NCI-H526 (cell line): ENCODE results near the gene RPS14.
A peak's percentile ranks its signal among the peaks of the same experiment; 100 is the strongest.
"Not testable (repeated sequence)": the region's sequence is repeated elsewhere in the genome, so short reads cannot be mapped to it uniquely, and the experiment has no call there.

ENCODE experiments used
- DNase-seq, 2 experiments: peaks; one replicate each; lab custom pipeline; 2025; lab: John Stamatoyannopoulos, UW

RPS14 gene

DNA sequence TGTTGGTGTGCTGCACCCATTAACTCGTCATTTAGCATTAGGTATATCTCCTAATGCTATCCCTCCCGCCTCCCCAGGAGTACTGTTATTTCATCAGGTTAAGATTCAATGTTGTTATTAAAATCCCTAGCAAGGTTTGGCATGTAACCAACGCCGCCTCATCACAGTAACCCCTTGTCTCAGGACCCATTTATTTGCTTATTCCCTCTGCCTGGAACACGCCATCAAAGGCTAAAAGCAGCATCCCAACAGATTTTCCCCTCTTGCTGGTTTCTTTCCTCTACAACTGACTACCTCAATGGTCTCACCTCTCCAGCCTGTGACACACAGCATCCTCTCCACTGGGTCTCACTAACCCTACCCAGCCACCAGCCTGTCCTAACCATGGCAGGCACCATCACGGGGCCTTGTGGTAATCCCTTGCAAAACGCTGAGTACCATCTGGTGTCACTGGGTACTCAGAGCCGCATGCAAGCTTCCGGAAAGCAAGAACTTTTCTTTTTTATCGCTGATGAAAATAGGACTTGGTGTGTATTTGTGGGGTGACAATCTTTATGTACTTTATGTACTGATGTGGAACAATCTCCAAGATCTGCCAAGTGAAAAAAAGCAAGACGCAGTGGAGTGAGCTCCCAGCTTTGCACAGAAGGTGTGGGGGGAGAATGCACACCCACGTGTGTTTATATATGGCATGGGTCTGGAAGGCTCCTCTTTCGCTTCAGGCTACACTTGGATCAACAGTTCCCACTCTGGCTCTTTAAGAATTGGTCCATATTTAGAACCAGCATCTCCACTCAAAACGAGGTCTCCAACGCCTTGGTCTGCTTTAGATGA is 6.1 kb downstream of the RPS14 start:
- no peak for DNase-seq

DNA sequence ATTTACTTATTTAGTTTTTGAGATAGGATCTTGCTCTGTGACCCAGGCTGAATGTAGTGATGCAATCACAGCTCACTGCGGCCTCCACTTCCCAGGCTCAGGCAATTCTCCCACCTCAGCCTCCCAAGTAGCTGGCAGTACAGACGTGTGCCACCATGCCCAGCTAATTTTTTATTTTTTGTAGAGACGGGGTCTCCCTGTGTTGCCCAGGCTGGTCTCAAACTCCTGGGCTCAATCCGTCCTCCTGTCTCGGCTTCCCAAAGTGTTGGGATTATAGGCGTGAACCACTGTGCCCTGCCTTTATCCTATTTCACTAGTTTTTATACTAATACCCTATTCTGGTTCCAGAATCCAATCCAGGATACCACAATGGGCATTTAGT is 6.8 kb downstream of the RPS14 start:
- DNase-seq: no peak

DNA sequence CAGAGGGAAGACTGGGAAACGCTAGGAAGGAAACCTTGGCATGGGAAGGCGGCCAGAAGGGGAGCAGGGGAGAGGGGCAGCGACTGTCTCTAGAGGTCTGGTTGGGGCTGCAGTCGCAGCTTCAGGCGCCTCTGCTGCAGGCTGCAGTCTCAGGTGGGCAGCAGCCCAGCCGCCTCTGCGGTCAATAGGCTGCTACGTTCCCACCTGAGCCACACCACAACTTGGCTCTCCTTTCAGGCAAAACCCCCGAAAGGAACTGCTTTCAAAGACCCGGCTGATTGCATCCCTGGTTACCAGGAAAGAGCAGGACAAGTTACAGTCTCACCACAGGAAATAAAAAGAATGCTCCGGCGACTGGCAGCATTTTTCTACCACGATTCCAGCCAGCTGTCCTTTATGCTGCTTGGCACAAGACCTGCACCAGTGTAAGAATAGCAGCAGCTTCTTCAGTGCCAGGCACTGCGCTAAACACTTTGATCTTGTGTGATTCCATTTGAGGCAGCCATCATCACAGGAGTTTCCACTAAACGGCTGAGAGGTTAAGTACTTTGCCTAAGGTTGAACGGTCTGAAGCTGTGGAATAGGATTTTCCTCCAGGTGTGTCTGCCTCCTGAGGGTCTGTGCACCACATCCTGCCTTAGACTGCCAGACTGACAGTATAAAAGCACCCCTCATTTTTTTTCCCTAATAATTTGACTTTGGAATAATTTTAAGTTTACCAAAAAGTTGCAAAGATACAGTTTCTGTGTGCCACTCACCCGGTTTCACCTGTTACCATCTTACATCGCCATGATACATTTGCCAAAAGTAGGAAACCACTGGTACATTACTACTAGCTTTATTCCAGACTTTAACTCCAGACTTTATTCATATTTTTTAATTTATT is 7.5 kb downstream of the RPS14 start:
- no peak for DNase-seq

DNA sequence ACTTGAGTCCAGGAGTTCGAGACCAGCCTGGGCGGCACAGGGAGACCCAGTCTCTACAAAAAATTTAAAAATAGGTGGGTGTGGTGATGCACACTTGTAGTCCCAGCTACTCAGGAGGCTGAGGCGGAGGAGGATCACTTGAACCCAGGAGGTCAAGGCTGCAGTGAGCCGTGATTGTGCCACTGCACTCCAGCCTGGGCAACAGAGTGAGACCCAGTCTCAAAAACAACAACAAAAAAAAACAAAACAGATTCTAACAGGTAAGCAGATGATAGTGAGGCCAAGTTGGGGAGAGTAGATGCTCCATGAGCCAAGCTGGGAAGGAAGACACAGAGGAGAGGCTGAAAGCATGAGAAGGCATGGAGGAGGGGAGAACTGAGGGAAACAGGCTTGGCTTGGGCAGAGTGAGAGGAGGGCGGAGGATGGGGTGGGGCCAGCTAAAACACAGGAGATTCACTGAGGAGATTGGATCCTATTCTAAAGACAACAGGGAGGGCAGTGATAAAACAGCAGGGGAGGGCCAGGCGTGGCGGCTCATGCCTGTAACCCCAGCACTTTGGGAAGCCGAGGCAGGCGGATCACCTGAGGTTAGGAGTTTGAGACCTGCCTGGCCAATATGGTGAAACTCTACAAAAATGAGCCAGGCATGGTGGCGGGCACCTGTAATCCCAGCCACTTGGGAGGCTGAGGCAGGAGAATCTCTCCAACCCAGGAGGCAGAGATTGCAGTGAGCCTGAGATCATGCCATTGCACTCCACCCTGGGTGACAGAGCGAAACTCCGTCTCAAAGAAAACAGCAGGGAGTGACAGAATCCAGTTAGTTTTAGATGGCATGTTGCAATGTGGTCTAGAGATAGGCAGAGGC is 8.4 kb downstream of the RPS14 start:
- DNase-seq: no peak

DNA sequence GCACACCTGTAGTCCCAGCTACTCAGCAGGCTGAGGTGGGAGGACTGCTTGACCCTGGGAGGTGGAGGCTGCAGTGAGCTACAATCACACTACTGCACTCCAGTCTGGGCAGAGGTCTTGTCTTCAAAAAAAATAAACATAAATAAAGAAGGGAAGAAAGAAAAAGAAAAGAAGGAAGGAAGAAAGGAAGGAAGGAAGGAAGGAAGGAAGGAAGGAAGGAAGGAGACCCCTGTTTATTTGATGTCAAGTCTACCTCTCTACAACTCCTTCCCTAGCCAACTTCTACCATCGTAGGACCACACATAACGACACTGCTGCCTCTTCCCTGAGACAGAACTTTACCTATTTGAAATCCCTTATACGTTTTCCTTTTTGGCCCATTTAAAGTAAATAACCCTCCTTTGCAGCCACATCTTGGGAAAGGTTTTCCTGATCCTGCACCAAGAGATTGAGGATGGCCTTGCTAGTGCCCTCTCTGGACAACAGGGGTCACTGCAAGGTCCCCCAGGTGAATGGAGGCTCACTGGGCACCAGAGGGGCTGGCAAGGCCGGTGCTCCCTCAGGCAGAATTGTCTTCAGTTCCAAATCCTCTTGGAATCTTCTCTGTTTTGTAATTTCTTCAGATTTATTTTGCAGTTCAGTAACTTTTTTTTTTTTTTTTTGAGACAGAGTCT is 10.5 kb downstream of the RPS14 start:
- peak in 1 of 2 experiments; percentile 44 for DNase-seq

DNA sequence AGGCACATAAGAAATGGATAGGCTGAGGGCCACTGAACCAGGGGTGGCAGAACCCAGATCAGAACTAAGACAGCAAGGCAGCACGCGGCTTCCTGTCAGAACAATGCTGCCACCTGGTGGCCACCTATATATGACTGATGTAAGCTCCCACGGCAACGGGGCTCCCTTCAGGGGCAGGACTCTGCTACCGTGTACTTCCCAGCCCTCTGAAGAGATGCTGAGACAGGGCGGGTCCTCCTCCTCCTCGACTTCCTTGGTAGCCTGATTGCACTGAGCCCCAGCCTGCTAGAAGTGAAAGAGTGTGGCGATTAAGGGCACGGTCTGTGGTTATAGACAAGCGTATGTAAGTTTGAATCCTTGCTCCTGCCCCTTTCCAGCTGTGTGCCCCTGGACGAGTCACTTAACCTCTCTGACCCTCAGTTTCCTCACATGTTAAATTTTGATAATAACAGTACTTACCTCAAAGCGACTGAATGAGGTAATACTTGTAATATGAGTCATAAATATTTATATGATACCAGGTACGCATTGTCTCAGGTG is 13.3 kb downstream of the RPS14 start:
- DNase-seq: peak; percentile 63 to 94

DNA sequence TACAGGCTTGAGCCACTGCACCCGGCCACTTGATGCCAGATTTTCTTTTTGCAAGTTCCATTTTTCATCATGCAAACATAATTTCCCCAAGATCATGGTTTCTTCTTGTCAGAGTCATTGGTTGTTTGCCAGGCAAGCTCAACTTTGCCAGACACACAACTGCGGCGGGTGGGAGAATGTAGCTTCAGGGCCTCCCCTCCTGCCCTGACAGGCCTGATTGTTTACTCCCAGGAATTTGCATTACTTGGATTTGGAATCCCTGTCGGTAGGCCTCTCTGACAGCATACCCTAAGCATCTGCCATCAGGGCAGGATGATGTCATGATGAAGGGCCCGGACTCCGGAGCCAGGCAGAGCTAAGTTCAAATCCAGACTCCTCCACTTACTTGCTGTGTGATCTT is 15.1 kb downstream of the RPS14 start:
- peak in 1 of 2 experiments; percentile 46 for DNase-seq

DNA sequence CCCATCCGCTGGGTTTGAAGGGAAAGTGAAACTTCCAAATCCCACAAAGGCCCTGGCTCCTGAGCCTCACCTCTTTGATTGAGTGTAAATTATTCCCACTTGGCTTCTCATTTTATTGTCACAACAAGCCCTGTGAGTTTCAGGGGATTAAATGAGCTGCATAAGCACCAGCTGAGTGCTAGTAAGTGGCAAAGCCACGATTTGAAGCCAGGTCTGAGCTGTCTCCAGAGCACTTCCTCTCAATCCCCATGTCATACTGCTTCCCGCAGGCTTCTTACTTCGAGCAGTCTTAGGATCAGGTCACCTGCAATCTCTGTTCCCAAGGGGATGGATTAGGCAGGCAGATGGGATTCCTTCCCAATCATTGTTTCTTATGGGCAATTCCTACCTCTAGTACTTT is 18.0 kb downstream of the RPS14 start:
- DNase-seq: no peak

DNA sequence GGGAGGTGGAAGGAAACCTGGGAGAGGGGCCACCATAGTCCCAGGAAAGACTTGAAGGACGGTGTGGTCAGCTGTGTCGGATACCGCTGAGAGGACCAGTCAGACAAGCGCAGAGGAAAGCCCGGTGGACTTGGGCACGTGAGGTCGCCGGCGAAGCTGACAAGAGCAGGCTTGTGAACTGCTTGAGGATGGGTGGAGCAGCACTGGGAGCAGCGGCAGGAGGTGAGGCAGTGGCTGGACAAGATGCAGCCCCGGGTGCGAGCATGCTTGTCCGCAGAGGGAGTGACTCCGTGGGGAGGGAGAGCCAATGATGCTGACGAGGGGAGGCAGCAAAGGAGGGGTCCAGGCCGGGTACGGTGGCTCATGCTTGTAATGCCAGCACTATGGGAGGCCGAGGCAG is 18.5 kb downstream of the RPS14 start:
- peak in 1 of 2 experiments; percentile 19 for DNase-seq

DNA sequence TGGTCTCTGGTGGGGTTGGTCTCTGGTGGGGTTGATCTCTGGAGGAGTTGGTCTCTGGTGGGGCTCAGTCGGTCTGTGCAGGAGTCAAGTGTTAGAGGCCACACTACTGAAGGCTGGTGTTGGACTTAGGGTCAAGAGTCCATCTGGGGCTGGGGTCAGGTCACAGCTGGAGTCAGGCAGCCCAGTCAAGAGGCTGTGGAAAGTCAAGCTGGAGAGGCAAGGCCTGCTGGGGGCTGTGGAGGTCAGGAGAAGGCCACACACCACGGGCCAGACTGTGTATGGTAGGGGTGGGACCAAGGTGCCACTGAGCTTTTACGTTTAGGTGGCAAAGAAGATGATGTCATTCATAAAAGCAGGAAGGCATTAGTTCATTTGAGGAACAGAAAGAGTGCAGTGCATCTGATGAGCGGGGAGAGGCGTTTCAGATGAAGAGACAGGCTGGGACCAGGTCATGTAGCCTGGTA is 20.1 kb downstream of the RPS14 start:
- no peak for DNase-seq

DNA sequence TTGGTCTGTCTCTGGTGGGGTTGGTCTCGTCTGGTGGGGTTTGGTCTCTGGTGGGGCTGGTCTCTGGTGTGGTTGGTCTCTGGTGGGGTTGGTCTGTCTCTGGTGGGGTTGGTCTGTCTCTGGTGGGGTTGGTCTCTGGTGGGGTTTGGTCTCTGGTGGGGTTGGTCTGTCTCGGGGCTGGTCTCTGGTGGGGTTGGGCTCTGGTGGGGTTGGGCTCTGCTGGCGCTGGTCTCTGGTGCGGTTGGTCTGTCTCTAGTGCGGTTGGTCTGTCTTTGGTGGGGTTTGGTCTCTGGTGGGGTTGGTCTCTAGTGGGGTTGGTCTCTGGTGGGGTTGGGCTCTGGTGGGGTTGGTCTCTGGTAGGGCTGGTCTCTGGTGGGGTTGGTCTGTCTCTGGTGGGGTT is 20.6 kb downstream of the RPS14 start:
- no peak for DNase-seq

DNA sequence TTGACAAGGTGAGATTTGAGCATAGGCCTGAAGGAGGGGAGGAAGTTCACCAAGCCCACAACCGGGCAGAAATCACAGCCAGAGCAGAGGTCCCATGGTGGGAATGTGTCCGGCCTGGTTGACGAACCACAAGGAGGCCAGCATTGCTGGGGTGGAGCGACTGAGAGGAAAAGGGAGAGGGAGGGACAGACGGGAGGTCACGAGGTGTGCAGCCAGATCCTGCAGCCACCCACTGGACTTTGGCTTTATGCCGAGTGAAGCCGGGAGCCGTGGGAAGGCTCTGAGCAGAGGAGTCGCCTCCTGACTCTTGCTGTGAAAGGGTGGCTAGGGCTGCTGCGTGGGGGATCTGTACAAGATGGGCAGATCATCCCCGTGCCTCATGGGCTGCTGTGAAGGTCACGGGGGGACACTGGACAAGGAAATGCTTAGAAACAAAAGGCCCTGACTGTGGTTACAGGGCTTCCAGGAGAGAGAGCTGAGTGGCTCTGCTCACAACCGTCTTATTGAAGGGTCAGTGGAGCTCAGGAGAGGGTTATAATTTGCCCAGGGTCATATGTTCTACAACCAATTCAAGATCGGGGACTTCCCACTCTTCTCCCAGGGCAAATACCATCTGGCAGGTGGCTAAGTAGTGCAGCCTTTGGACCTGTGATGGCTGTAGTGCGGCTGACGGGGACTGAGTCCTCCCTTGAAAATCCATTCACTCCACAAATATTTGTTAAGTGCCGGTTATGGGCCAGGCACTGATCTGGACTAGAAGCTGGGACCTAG is 21.2 kb downstream of the RPS14 start:
- DNase-seq: no peak

DNA sequence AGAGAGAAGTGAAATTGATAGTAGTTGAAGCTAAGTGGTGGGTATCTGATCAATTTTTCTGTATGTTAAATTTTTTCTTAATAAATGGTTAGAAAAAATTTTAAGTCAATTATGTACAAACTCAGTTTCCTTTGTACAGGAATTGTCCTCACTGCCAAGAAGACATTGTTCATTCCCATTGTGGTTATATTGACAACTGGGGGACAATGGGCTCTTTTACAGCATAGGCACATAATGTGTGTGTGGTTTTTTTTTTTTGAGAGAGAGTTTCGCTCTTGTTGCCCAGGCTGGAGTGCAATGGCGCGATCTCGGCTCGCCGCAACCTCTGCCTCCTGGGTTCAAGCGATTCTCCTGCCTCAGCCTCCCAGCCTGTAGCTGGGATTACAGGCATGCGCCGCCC is 23.4 kb downstream of the RPS14 start:
- not testable (repeated sequence) for DNase-seq

DNA sequence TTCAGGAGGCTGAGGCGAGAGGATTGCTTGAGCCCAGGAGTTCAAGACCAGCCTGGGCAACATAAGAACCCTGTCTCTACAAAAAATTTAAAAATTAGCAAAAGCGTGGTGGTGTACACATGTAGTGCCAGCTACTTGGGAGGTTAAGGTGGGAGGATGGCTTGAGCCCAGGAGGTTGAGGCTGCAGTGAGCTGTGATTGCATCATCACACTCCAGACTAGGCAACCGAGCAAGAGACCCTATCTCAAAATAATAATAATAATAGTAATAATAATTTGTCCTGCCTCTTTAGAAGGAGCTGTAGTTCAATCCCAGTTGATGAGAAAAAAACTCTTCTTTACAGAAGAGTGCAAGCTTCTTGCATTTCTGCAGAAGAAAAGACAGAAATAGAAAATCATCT is 26.8 kb downstream of the RPS14 start:
- DNase-seq: no peak

DNA sequence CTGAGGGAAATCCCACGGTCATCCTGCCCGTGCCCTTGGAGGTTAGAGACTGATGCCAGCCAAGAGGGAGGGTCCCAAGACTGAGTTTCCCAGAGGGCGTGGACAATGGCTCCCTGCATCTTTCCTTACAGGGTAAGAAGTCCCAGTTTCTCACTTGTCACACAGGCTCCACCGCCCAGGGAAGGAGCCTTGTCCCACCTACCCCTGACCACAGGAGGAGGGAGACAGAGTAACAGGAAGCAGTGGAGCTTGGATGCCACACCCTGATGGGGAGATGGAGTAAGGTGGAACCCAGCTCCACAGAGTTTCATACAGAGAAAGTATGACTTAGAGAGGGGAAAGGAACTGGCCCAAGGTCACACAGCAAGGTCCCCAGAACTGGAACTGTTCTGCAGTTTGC is 27.5 kb downstream of the RPS14 start:
- DNase-seq: no peak

DNA sequence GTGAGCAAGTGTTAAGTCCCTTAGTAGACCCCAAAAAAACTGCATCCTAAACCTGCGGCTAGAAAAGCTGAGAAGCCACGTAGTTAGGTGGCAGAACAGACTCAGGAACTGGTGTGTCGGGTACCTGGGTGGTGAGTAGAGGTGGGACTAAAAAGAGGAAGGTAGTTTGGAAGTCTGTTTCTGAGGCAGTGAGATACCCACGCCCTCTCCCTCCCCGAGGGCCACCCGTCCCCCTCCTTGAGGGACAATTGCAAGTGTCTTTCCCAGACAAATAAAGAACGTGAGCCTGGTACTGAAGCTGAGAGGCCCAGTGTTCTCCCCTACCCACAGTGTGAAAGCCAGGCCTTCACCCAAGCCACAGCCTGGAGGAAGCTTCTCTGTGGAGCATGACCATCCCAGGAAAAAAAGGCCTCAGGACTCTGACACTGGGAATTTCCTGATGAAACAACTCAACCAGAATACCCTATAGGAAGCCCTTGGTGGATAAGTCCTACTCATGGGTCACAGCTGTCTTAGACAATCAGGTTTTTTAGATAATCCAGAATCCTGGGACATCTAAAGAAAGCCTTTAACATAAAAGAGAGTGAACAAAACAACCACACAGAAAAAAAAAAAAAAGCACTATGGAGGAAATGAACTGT is 29.8 kb downstream of the RPS14 start:
- DNase-seq: no peak

DNA sequence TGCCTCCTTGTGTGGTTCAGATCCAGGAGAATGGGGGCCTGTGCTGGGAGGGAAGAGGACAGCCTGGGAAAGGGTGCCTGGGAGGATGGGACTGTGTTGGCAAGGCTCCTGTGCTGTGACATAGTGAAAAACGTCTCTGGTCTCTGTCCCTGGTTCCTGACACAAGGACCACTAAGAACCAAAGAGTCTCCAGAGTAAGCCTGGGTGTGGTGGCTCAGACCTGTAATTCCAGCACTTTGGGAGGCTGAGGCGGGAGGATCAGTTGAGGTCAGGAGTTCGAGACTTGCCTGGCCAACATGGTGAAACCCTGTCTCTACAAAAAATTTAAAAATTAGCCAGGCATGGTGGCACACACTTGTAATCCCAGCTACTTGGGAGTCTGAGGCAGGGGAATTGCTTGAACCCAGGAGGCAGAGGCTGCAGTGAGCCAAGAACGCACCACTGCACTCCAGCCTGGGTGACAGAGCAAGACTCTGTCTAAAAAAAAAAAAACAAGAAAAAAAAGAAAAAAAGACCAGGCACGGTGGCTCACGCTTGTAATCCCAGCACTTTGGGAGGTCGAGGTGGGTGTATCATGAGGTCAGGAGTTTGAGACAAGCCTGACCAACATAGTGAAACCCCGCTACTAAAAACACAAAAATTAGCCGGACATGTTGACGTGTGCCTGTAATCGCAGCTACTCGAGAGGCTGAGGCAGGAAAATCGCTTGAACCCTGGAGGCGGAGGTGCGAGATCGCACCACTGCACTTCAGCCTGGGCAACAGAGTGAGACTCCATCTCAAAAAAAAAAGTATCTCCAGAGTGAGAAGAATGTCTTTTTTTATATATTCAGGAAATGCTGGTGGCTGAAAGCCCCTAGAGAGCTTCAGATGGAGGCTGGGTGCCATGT is 35.4 kb downstream of the RPS14 start:
- not testable (repeated sequence) for DNase-seq

DNA sequence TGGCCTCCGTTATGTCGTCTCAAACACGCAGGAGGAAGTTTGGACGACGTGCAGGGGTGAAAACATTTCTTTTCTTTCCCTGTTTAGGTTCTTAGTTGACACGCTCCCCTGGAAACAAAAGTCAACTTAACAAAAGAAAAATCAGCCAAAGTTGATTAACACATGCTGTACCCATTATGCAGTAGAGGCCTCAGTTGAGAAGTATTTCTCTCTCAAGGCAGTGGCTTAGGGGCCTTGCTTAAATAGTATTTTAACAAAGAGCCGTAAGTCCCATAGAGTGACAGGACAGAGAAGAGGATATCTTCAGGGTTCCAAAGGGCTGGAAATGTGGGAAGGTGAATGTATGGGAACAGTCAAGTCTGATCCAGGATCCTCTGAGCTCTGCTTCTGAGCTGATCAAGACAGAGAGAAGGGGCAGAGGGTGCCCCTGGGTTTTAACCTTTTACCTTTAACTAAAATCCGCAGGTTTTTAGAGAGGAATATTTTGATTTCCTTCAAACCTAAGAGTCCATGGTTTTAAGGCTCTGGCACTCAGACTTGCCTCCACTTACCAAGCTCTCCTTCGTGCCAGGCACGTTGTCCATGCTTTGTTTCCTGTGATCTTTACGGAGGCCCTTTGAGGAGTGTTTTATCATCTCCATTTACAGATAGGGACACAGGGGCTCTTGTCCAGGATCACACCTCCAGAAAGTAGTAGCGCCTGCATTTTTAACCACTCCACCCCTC is 36.2 kb downstream of the RPS14 start:
- no peak for DNase-seq
